K562 (cell line): ENCODE results near the gene IMPDH2. TPM values are rescaled to one million over a fixed set of nuclear protein-coding genes. Genes with fewer than 3 reads are reported as not detected.

ENCODE experiments used
- BRD9 ChIP-seq: fragments of 450-650 bp; IDR thresholded peaks from 2 replicates; pipeline ENCODE4 v1.6.1; 2018; ENCODE audit warnings: low read depth; ENCODE audit not compliant: partially characterized antibody
- CCNT2 ChIP-seq: IDR thresholded peaks from 2 replicates; pipeline ENCODE4 v1.6.1; 2011; ENCODE audit warnings: borderline replicate concordance, low read depth, mild to moderate bottlenecking, moderate library complexity, mixed read lengths, low read length; ENCODE audit not compliant: insufficient read length; ENCODE audit errors: extremely low read depth
- E2F6 ChIP-seq, 2 experiments: IDR thresholded peaks; 2 replicates each; pipeline ENCODE4 v1.6.1; 2011; ENCODE audit warnings: borderline replicate concordance in 1 of 2, control low read depth in 1 of 2, low read depth in 1 of 2, low read length in 1 of 2, mild to moderate bottlenecking in 1 of 2, mixed read lengths in 1 of 2, moderate library complexity in 1 of 2; ENCODE audit not compliant: insufficient read depth in 1 of 2, insufficient read length in 1 of 2, poor library complexity in 1 of 2, severe bottlenecking in 1 of 2; ENCODE audit errors: extremely low read depth in 1 of 2
- HDAC1 ChIP-seq, 2 experiments: fragments of 450-650 bp; IDR thresholded peaks; 2 replicates each; pipeline ENCODE4 v1.6.1; 2016 to 2017; ENCODE audit warnings: inconsistent platforms in 1 of 2, mild to moderate bottlenecking in 1 of 2, moderate library complexity in 1 of 2
- HIVEP1 ChIP-seq: fragments of 250-450 bp; sonication (Bioruptor Pico); IDR thresholded peaks from 2 replicates; pipeline ENCODE4 v1.4.0; 2020; ENCODE audit warnings: mild to moderate bottlenecking
- SIN3A ChIP-seq, 2 experiments: fragments of 150-350 bp in 1 of 2; IDR thresholded peaks; 2 replicates each; pipeline ENCODE4 v1.6.1; 2011 to 2016; ENCODE audit warnings: borderline replicate concordance in 2 of 2, low read depth in 2 of 2, low read length in 2 of 2, mild to moderate bottlenecking in 2 of 2, moderate library complexity in 2 of 2; ENCODE audit not compliant: control insufficient read depth in 1 of 2
- ZFP91 ChIP-seq: sonication (generic); formaldehyde crosslinking; IDR thresholded peaks from 2 replicates; pipeline ENCODE4 v1.8.0; 2022; ENCODE audit warnings: mild to moderate bottlenecking, missing genetic modification reagents
- polyA plus RNA-seq, 8 experiments: library from polyadenylated mRNA; depleted of rRNA in 4 of 8; stranded (reverse) in 5 of 8; unstranded in 3 of 8; fragments of >200 nt; fragmentation: Nextera tagmentation in 2 of 8; fragmentation: Illumina TruSeq in 1 of 8; extraction: Ambion mirVana in 2 of 8; extraction: Trizol in 1 of 8; gene quantifications; 2 replicates each; pipeline versions ENCODE4 v1.2.1 to v1.2.3, GENCODE V29; 2011 to 2014; ENCODE audit warnings: inconsistent platforms in 1 of 8, missing spikeins in 1 of 8
- total RNA-seq, 7 experiments: library from RNA; depleted of rRNA in 6 of 7; stranded (reverse); fragments of >200 nt in 6 of 7; fragmentation: Illumina TruSeq in 2 of 7; extraction: Trizol in 2 of 7; gene quantifications; 2 replicates each; pipeline versions ENCODE4 v1.2.1 to v1.2.3, GENCODE V29; 2011 to 2021; ENCODE audit warnings: low replicate concordance in 1 of 7
- TF ChIP-seq, protein P1 (sequence below): IDR thresholded peaks from 2 replicates; pipeline ENCODE4 v1.6.1; 2012; ENCODE audit warnings: low read depth, low read length, improper control_type of control experiment, borderline replicate concordance
- TF ChIP-seq, protein P2 (sequence below): fragments of 200-800 bp; sonication (Bioruptor generic); IDR thresholded peaks from 2 replicates; pipeline ENCODE4 v1.6.1; 2017; ENCODE audit warnings: missing genetic modification characterization, missing compliant biosample characterization
- TF ChIP-seq, protein P3 (sequence below), 2 experiments: fragments of 450-650 bp; conservative IDR thresholded peaks; 2 replicates each; pipeline ENCODE4 v1.6.1; 2017; ENCODE audit warnings: mild to moderate bottlenecking in 2 of 2, moderate library complexity in 2 of 2
- TF ChIP-seq, protein P4 (sequence below), 2 experiments: IDR thresholded peaks; 2 replicates each; pipeline ENCODE4 v1.6.1; 2012; ENCODE audit warnings: improper control_type of control experiment in 2 of 2, low read depth in 2 of 2, low read length in 2 of 2, borderline replicate concordance in 1 of 2

IMPDH2 gene
- total and polyA plus RNA-seq, 9 of the 15 experiments (the other 6 are each of a cell fraction or from before 2014, with no cell fraction given), result 318 to 507 (median 366) TPM

DNA sequence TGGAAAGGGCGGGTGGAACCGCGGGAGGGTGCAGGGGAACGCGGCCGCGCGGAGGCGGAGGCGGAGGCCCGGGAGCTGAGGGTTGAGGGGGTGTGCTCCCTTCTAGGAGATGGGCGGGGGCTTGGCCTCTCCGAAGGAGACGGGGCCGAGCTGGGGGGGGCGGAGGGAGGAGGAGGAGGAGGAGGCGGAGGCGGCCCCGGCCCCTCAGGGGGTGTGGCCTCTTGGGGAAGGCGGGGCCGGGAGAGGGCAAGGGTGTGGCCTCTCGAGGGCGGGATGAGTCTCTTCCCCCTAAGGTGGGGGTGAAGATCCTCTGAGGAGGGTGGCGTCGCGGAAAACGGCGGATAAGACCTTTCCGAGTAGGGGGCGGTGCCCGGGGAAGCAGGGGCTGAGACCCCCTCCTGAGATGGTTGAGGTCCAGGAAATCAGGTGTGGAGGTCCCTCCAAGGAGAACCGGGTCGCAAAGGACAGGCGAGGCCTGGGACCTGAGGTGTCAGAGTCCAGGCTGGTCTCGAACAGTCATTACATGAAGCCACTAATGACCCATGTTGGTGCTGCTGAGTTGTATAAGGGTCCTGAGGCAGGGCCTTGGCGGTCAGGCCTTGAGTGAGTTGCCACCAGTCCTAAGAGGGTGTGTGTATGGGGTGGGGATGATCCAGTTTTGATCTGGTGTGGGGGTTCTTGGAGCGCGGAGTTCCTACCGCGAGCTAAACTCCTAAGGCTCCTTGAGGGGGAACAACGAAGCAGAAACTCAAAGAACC is 21.2 kb downstream of the IMPDH2 start (continued):
- TF ChIP-seq ZFP91 (CRISPR knock-in tag) (0 out of 2 replicates have a peak, but pooled peaks have one; percentile 0), BRD9 (no peak), E2F6 (IDR thresholded peaks at IDR 0.05; ENCODE audit: borderline replicate concordance in 1 of 2, extremely low read depth in 1 of 2, insufficient read depth in 1 of 2, insufficient read length in 1 of 2, low read depth in 1 of 2, low read length in 1 of 2, poor library complexity in 1 of 2, severe bottlenecking in 1 of 2) (peak in 1 of 2 experiments; percentile 31), HDAC1 (IDR thresholded peaks at IDR 0.05) (0 out of 4 replicates have a peak, but pooled peaks of 1 of the 2 experiments have one; percentile 29), CCNT2 (peak; percentile 14), HIVEP1 (CRISPR knock-in tag) (no peak), SIN3A (IDR thresholded peaks at IDR 0.05; ENCODE audit: borderline replicate concordance in 2 of 2, control insufficient read depth in 1 of 2, low read depth in 2 of 2, low read length in 2 of 2) (0 out of 4 replicates have a peak, but pooled peaks of 1 of the 2 experiments have one; percentile 5)
- TF ChIP-seq, protein P1, sequence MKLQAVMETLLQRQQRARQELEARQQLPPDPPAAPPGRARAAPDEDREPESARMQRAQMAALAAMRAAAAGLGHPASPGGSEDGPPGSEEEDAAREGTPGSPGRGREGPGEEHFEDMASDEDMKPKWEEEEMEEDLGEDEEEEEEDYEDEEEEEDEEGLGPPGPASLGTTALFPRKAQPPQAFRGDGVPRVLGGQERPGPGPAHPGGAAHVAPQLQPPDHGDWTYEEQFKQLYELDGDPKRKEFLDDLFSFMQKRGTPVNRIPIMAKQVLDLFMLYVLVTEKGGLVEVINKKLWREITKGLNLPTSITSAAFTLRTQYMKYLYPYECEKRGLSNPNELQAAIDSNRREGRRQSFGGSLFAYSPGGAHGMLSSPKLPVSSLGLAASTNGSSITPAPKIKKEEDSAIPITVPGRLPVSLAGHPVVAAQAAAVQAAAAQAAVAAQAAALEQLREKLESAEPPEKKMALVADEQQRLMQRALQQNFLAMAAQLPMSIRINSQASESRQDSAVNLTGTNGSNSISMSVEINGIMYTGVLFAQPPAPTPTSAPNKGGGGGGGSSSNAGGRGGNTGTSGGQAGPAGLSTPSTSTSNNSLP, result no peak
- TF ChIP-seq, protein P2, sequence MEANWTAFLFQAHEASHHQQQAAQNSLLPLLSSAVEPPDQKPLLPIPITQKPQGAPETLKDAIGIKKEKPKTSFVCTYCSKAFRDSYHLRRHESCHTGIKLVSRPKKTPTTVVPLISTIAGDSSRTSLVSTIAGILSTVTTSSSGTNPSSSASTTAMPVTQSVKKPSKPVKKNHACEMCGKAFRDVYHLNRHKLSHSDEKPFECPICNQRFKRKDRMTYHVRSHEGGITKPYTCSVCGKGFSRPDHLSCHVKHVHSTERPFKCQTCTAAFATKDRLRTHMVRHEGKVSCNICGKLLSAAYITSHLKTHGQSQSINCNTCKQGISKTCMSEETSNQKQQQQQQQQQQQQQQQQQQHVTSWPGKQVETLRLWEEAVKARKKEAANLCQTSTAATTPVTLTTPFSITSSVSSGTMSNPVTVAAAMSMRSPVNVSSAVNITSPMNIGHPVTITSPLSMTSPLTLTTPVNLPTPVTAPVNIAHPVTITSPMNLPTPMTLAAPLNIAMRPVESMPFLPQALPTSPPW (CRISPR knock-in tag), result peak; percentile 86
- TF ChIP-seq, protein P3, sequence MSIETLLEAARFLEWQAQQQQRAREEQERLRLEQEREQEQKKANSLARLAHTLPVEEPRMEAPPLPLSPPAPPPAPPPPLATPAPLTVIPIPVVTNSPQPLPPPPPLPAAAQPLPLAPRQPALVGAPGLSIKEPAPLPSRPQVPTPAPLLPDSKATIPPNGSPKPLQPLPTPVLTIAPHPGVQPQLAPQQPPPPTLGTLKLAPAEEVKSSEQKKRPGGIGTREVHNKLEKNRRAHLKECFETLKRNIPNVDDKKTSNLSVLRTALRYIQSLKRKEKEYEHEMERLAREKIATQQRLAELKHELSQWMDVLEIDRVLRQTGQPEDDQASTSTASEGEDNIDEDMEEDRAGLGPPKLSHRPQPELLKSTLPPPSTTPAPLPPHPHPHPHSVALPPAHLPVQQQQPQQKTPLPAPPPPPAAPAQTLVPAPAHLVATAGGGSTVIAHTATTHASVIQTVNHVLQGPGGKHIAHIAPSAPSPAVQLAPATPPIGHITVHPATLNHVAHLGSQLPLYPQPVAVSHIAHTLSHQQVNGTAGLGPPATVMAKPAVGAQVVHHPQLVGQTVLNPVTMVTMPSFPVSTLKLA (conservative IDR thresholded peaks at IDR 0.05), result peak; percentile 3 to 23; a peak in 1 of 4 replicates
- TF ChIP-seq, protein P4, sequence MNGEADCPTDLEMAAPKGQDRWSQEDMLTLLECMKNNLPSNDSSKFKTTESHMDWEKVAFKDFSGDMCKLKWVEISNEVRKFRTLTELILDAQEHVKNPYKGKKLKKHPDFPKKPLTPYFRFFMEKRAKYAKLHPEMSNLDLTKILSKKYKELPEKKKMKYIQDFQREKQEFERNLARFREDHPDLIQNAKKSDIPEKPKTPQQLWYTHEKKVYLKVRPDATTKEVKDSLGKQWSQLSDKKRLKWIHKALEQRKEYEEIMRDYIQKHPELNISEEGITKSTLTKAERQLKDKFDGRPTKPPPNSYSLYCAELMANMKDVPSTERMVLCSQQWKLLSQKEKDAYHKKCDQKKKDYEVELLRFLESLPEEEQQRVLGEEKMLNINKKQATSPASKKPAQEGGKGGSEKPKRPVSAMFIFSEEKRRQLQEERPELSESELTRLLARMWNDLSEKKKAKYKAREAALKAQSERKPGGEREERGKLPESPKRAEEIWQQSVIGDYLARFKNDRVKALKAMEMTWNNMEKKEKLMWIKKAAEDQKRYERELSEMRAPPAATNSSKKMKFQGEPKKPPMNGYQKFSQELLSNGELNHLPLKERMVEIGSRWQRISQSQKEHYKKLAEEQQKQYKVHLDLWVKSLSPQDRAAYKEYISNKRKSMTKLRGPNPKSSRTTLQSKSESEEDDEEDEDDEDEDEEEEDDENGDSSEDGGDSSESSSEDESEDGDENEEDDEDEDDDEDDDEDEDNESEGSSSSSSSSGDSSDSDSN (IDR thresholded peaks at IDR 0.05; ENCODE audit: borderline replicate concordance in 1 of 2, low read depth in 2 of 2, low read length in 2 of 2), result 0 out of 4 replicates have a peak, but pooled peaks of 1 of the 2 experiments have one; percentile 7
